ENCODE measurements around the gene STAC3.

DNA sequence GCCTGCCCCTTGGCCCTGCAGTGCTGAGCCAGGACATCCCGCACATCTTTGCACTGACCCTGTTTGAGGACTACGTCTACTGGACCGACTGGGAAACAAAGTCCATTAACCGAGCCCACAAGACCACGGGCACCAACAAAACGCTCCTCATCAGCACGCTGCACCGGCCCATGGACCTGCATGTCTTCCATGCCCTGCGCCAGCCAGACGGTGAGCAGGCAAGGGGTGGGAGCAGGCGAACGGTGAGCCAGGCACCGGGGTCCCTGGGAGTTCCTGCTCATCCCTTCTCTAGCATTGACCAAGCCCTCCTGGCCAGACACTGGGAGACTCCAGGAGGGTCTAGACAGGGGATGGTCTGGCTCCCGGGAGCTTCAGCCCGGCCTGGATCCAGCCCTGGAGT, 51.8 kb downstream of the STAC3 start:
- TF ChIP-seq YY1 (IDR thresholded peaks at IDR 0.05; ENCODE audit: insufficient read depth, insufficient read length), result no peak
- no peak for TF ChIP-seq ZNF274 (IDR thresholded peaks at IDR 0.05; ENCODE audit: low read depth, low read length)
- TF ChIP-seq SUZ12 (IDR thresholded peaks at IDR 0.05; ENCODE audit: extremely low read depth, insufficient read depth, insufficient read length), result no peak

All from NT2/D1 (cell line).